Brain microvascular endothelial cell (primary cell): ENCODE data around the gene THAP12.

Source experiments
- DNase-seq: peaks from one replicate; pipeline ENCODE4 v3.0.0-alpha.2; 2020
- H3K27ac ChIP-seq: fragments of 250-450 bp; sonication (Bioruptor Pico); 2 replicates; pipeline ENCODE4 v1.5.1; 2020; ENCODE audit warnings: mild to moderate bottlenecking, moderate library complexity
- H3K27me3 ChIP-seq: fragments of 250-450 bp; sonication (Bioruptor Pico); replicated peaks from 2 replicates; pipeline ENCODE4 v1.5.1; 2020; ENCODE audit warnings: mild to moderate bottlenecking
- H3K36me3 ChIP-seq: fragments of 250-450 bp; sonication (Bioruptor Pico); replicated peaks from 2 replicates; pipeline ENCODE4 v1.5.1; 2020; ENCODE audit warnings: mild to moderate bottlenecking
- H3K4me3 ChIP-seq: 2 replicates; pipeline ENCODE4 v1.5.1; 2011; ENCODE audit warnings: low read depth, mild to moderate bottlenecking, control low read depth, low read length, moderate library complexity
- CTCF ChIP-seq: IDR thresholded peaks from 2 replicates; pipeline ENCODE4 v1.5.1; 2011; ENCODE audit warnings: low read depth, mild to moderate bottlenecking, moderate library complexity, low read length, control low read depth, inconsistent platforms; ENCODE audit errors: missing control alignments
- in situ Hi-C: cut with HindIII; loops from 2 replicates; pipeline ENCODE4 v1.10.0; 2017; ENCODE audit warnings: low sequenced_read_pairs, low pct_ligation_motif_present

The THAP12 gene

DNA sequence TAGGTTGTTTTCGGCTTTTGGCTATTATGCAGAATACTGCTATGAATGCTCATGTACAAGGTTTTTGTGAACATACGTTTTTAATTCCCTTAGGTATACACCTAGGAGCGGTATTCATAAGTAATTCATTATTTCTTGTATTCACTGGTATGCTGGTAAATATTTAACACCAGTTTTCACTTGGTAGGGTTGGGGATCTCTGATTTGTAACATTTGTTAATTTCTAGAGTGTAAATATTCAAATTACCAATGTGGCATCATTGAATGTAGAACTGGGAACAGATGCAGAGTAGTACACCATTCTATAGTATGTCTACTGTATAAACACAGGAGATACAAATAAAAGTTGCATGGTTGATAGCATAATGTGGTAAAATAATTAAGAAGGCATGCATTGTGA lies 16.5 kb upstream of the THAP12 start:
- TF ChIP-seq CTCF, result no peak
- Histone ChIP-seq H3K27me3 (no peaks in the 10 kb centered on the region), H3K27ac (no peak overlapping the region), H3K4me3 (no peak overlapping the region), H3K36me3 (no peaks in the 10 kb centered on the region)
- in situ Hi-C loops, result no loop called here
- no peak for DNase-seq

DNA sequence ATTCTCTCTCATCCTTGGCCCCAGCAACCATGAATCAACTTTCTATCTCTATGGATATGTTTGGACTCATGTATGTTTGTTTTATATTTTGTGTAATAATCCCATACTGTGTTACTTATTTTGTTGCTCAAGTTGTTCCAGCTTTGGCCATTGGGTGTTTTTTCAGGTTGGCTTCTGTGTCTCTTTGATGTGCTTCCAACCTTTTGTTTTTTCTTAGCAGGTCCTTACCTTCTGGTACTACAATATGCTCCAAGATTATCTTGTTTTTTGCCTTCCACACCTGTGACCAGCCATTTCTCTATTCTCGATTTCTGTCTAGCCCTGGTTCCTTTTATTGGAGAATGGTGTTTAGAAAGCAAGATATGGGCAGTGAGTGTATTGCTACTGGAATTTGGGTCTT lies 14.4 kb upstream of the THAP12 start:
- TF ChIP-seq CTCF, result no peak
- H3K27me3 ChIP-seq, result no peaks in the 10 kb centered on the region
- in situ Hi-C loops, result no loop called here
- DNase-seq, result no peak
- no peak overlapping the region for H3K27ac ChIP-seq
- no peak overlapping the region for H3K4me3 ChIP-seq
- H3K36me3 ChIP-seq, result no peaks in the 10 kb centered on the region

DNA sequence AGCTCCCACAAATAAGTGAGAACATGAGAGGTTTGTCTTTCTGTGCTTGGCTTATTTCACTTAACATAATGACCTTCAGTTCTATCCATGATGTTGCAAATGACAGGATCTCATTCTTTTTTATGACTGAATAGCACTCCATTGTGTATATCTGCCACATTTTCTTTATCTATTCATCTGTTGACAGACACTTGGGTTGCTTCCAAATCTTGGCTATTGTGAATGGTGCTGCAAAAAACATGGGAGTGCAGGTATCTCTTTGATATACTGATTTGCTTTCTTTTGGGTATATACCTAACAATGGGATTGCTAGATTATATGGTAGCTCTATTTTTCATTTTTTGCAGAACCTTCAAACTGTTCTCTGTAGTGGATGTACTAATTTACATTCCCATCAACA lies 13.5 kb upstream of the THAP12 start:
- no peaks in the 10 kb centered on the region for H3K27me3 ChIP-seq
- H3K4me3 ChIP-seq, result no peak overlapping the region
- in situ Hi-C loops, result no loop called here
- H3K27ac ChIP-seq, result no peak overlapping the region
- H3K36me3 ChIP-seq, result no peaks in the 10 kb centered on the region
- no peak for TF ChIP-seq CTCF
- DNase-seq, result no peak

DNA sequence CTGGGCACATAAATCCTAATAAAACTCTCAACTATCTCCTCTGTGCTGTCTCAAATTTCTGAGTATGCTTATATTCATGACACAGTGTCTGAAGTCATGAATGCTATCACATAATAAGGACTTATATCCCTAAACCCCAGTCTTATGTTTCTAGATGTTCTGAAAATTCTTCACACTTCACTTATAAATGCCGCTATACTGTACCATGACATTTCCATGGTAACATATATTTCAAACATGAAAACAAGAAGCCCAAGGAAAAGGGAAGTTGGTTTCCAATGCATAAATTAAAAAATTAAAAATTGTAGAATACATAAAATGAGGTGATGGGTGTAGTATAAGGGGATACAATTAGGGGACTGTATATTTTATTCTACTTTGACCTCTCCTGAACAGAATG lies 11.9 kb upstream of the THAP12 start:
- no peak for TF ChIP-seq CTCF
- DNase-seq, result no peak
- in situ Hi-C loops, result no loop called here

GRCh38 chr11:76391811-76392475 lies 11.0 kb upstream of the THAP12 start:
- no peak for TF ChIP-seq CTCF
- Histone ChIP-seq H3K36me3 (no peaks in the 10 kb centered on the region), H3K27ac (no peak overlapping the region), H3K27me3 (no peaks in the 10 kb centered on the region), H3K4me3 (no peak overlapping the region)
- DNase-seq, result no peak
- in situ Hi-C loops, result no loop called here

More for the DNA sequence above, 11.9 kb upstream of the THAP12 start:
- H3K27me3 ChIP-seq, result no peaks in the 10 kb centered on the region
- H3K27ac ChIP-seq, result no peak overlapping the region
- no peak overlapping the region for H3K4me3 ChIP-seq
- no peaks in the 10 kb centered on the region for H3K36me3 ChIP-seq

- H3K27ac ChIP-seq, result no peak overlapping the region
- DNase-seq, result no peak
- in situ Hi-C loops, result no loop called here
- no peak overlapping the region for H3K4me3 ChIP-seq
- H3K27me3 ChIP-seq, result no peaks in the 10 kb centered on the region
- no peak for TF ChIP-seq CTCF
- H3K36me3 ChIP-seq, result no peaks in the 10 kb centered on the region
Measured at GRCh38 chr11:76391021-76391420, 10.1 kb upstream of the THAP12 start.
